Measurements from ENCODE around the gene TAOK2. TPM values are rescaled to one million over a fixed set of nuclear protein-coding genes. Genes with fewer than 3 reads are reported as not detected.

The TAOK2 gene
- total RNA-seq, 6 donors from 2014 or later, result 70.2 to 195 (median 81.5) TPM

DNA sequence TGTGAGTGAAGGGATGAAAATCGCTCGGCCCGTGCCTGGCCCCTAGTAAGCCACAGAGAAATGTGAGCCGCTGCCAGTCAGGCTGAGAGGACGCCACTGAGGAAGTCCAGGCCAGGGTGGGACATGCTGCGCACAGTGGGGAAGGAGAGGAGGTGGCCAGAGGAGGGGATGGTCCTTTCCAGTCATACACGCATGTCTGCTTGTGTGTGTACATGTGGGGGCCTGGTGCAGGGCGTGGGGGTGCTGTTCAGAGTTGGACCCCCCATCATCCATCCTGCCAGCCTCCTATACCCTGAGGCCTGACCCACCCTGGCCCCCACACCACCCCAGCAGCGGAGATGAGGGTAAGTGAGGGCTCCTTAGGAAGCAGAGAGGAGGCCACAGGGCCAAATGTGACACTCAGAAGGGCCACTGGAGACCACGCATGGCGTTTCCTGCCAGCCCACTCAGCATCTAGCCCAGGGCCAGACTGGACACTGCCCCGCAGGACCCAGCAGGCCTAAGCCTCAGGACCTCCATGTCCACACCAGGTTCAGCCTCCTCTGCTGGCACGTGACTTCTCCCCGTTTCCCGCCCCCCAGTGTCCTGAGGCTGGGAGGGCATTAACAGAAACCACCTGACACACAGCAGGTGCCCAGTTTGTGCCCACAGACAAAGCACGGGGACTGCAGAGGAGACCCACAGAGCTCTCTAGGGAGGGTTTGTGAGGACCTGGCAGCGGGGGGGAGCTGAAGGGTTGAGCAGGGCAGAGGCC is 30.2 kb downstream of the TAOK2 start:
- 86 to 89% methylated on average over 12 to 15 of the region's 17 CpGs for WGBS, 2 donors
- DNase-seq (no peak), ATAC-seq (ENCODE audit: low FRiP score in 2 of 2) (no peak)
- H3K36me3 ChIP-seq, result peaks cover 0 to 41% (median 14%) of the 10 kb centered on the region in 4 donors
- H3K4me3 ChIP-seq, result no peak overlapping the region
- no peaks in the 10 kb centered on the region for H3K9me3 ChIP-seq
- H3K27ac ChIP-seq, result peak overlapping the region in 2 of 4 donors; percentile 1 to 19
- TF ChIP-seq POLR2A (IDR thresholded peaks at IDR 0.05) (no peak), EP300 (IDR thresholded peaks at IDR 0.05) (no peak)
- TF ChIP-seq, protein P1, sequence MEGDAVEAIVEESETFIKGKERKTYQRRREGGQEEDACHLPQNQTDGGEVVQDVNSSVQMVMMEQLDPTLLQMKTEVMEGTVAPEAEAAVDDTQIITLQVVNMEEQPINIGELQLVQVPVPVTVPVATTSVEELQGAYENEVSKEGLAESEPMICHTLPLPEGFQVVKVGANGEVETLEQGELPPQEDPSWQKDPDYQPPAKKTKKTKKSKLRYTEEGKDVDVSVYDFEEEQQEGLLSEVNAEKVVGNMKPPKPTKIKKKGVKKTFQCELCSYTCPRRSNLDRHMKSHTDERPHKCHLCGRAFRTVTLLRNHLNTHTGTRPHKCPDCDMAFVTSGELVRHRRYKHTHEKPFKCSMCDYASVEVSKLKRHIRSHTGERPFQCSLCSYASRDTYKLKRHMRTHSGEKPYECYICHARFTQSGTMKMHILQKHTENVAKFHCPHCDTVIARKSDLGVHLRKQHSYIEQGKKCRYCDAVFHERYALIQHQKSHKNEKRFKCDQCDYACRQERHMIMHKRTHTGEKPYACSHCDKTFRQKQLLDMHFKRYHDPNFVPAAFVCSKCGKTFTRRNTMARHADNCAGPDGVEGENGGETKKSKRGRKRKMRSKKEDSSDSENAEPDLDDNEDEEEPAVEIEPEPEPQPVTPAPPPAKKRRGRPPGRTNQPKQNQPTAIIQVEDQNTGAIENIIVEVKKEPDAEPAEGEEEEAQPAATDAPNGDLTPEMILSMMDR (IDR thresholded peaks at IDR 0.05), result no peak
- peaks cover 0 to 17% (median 11%) of the 10 kb centered on the region in 4 donors for H3K4me1 ChIP-seq
- H3K27me3 ChIP-seq, result no peaks in the 10 kb centered on the region

DNA sequence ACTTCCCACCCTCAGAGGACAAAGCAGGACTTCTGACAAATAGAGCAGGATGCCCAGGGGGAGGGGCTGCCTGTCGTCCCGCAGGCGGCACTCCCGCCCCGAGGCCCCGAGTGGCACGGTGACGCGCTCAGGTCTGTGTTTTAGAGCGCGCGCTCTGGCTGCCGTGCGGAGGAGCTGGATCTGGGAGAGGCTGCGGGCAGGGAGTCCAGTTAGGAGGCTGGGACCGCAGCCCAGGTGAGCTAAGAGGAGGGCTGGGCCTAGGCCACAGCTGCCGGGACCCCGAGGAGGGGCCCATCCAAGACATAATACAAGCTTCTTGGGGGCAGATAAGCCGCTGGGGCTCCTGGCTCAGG is 30.7 kb downstream of the TAOK2 start:
- WGBS, 2 donors, result 76% methylated on average over 19 of the region's 19 CpGs; no CpG with 5 or more reads in 1 of the 2 donors
- DNase-seq, result peak; percentile 58 to 86
- H3K27ac ChIP-seq, result peak overlapping the region in 3 of 4 donors; percentile 1 to 58 (median 19)
- H3K4me3 ChIP-seq, result peak overlapping the region in 2 of 4 donors; percentile 2 to 14
- peaks cover 0 to 17% (median 11%) of the 10 kb centered on the region in 4 donors for H3K4me1 ChIP-seq
- H3K9me3 ChIP-seq, result no peaks in the 10 kb centered on the region
- peaks cover 0 to 36% (median 14%) of the 10 kb centered on the region in 4 donors for H3K36me3 ChIP-seq
- no peak for TF ChIP-seq EP300 (IDR thresholded peaks at IDR 0.05)
- TF ChIP-seq POLR2A (IDR thresholded peaks at IDR 0.05), result peak in 1 of 4 donors; percentile 13
- peak in 1 of 2 donors; percentile 1 for ATAC-seq (ENCODE audit: low FRiP score in 2 of 2)
- peaks cover 0 to under 1% (median 0%) of the 10 kb centered on the region in 4 donors for H3K27me3 ChIP-seq

DNA sequence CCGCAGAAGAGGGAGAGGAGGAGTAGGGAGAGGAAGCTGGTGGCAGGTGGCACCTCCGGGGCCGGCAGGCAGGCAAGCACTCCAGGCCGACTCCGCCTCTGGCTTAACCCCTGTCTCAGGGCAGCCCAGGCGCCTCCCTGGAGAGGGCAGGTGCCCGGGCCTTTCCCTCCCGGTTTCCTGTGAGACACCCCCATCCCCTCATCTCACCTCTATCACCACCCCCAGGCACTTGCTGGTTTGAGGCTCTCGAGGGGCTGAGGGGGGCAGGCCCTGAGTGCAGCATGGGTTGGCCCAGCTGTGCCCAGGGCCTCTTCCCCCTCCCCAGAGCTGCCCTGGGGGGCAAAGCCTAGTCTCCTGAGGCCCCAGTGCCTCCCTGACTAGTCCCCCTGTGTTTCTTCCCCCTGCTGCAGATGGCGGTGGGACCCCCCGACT is 31.2 kb downstream of the TAOK2 start:
- ATAC-seq (ENCODE audit: low FRiP score in 2 of 2), result peak; percentile 27 to 55
- TF ChIP-seq, protein P1 (IDR thresholded peaks at IDR 0.05), result no peak
- no peak for TF ChIP-seq POLR2AphosphoS5 (IDR thresholded peaks at IDR 0.05)
- TF ChIP-seq POLR2A (IDR thresholded peaks at IDR 0.05), result no peak

DNA sequence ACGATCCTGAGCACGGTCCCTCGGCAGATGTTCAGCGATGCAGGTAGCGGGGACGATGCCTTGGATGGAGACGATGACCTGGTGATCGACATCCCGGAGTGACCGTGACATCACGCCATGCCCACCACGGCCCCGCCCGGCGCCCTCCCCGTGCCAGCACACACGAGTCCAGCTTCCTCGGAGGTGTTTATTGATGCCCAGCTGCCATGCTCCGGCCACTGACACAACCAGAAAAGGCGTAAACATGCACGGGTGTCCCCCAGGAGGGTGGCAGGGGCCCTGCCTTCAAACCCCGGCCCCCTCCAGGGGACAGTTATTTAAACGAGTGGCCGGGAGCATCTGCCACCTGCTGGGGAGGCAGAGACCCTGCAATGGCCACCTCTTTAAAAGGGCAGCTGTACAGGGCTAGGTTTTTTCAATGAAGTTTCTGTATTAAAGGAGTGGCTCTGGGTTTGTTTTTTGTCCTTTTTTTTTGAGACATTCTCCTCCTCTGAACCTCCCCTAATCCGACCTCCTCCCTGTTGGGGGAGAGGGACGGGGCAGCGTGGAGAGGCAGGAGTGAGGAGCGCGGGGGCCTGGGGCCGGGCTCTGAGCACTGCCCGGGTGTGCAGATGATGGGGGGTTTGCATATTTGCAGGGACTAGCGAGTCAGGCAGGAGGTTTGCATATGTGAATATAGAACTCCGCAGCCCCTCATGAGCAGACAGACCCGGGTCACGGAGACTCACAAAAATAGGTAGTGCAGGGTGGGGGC is 31.9 kb downstream of the TAOK2 start:
- H3K27ac ChIP-seq, result peak overlapping the region in 1 of 4 donors; percentile 58
- peaks cover 2 to 24% (median 14%) of the 10 kb centered on the region in 4 donors for H3K4me1 ChIP-seq
- peaks cover 0 to 25% (median 11%) of the 10 kb centered on the region in 4 donors for H3K36me3 ChIP-seq
- TF ChIP-seq EP300 (IDR thresholded peaks at IDR 0.05), result no peak
- TF ChIP-seq POLR2AphosphoS5 (IDR thresholded peaks at IDR 0.05), result no peak
- no peak for TF ChIP-seq POLR2A (IDR thresholded peaks at IDR 0.05)
- TF ChIP-seq, protein P1 (IDR thresholded peaks at IDR 0.05), result peak; percentile 72 to 82 (median 76)
- WGBS, 2 donors, result 59 to 65% methylated on average over 14 to 19 of the region's 35 CpGs
- ATAC-seq (ENCODE audit: low FRiP score in 2 of 2) (peak; percentile 61), DNase-seq (peak in 1 of 2 donors; percentile 86)
- no peaks in the 10 kb centered on the region for H3K9me3 ChIP-seq
- peak overlapping the region in 1 of 4 donors; percentile 18 for H3K4me3 ChIP-seq
- H3K27me3 ChIP-seq, result peaks cover 0 to 11% (median 7%) of the 10 kb centered on the region in 4 donors

More for the DNA sequence above, 31.2 kb downstream of the TAOK2 start:
- H3K4me1 ChIP-seq, result peaks cover 0 to 18% (median 11%) of the 10 kb centered on the region in 4 donors
- peak overlapping the region in 3 of 4 donors; percentile 1 to 58 (median 19) for H3K27ac ChIP-seq
- DNase-seq, result peak; percentile 64 to 80
- no peaks in the 10 kb centered on the region for H3K9me3 ChIP-seq
- H3K4me3 ChIP-seq, result peak overlapping the region in 2 of 4 donors; percentile 2 to 14
- peaks cover 0 to 32% (median 14%) of the 10 kb centered on the region in 4 donors for H3K36me3 ChIP-seq
- 0 to 39% methylated on average over 1 to 10 of the region's 11 CpGs for WGBS, 2 donors
- peaks cover 0 to 4% (median under 1%) of the 10 kb centered on the region in 4 donors for H3K27me3 ChIP-seq

DNA sequence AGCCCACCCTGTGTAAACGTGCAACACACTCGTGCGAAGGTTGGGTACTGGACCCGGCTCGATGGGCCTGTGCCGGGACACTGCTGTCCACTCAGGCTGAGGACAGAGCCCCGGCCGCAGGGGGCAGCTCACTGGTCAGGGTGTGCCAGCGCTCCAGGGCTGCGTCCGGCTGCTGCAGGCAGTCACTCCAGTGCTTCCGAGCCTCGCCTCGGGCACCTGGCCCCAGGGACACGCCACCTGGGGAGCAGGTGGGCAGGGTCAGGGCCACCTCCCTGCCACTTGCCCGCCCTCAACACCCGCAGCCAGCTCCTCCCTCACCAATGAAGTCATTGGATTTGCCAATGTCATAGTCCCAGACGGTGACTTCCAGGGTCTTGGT is 32.4 kb downstream of the TAOK2 start:
- 73 to 94% methylated on average over 2 to 18 of the region's 18 CpGs for WGBS, 2 donors
- Histone ChIP-seq H3K27me3 (peaks cover 2 to 17% (median 13%) of the 10 kb centered on the region in 4 donors), H3K9me3 (no peaks in the 10 kb centered on the region), H3K4me1 (peaks cover 7 to 30% (median 20%) of the 10 kb centered on the region in 4 donors), H3K4me3 (no peak overlapping the region), H3K36me3 (peaks cover 0 to 20% (median 7%) of the 10 kb centered on the region in 4 donors), H3K27ac (no peak overlapping the region)
- peak in 1 of 2 donors; percentile 84 for DNase-seq
- no peak for ATAC-seq (ENCODE audit: low FRiP score in 2 of 2)
- TF ChIP-seq POLR2A (IDR thresholded peaks at IDR 0.05) (no peak), EP300 (IDR thresholded peaks at IDR 0.05) (no peak), POLR2AphosphoS5 (IDR thresholded peaks at IDR 0.05) (no peak)
- TF ChIP-seq, protein P1 (IDR thresholded peaks at IDR 0.05), result no peak
